WERI-Rb-1 (cell line): ENCODE data around the gene ABI3BP.

ENCODE experiments used
- DNase-seq: peaks from one replicate; pipeline ENCODE4 v3.0.0-alpha.2; 2020
- H3K27ac ChIP-seq: fragments of 250-450 bp; sonication (Bioruptor Pico); 2 replicates; pipeline ENCODE4 v1.5.1; 2020; ENCODE audit warnings: mild to moderate bottlenecking, moderate library complexity
- H3K27me3 ChIP-seq: fragments of 250-450 bp; sonication (Bioruptor Pico); 2 replicates; pipeline ENCODE4 v1.5.1; 2021; ENCODE audit warnings: mild to moderate bottlenecking, low read depth, moderate library complexity; ENCODE audit not compliant: insufficient read depth, severe bottlenecking
- H3K36me3 ChIP-seq: fragments of 250-450 bp; sonication (Bioruptor Pico); 2 replicates; pipeline ENCODE4 v1.5.1; 2020; ENCODE audit warnings: mild to moderate bottlenecking, moderate library complexity
- H3K4me3 ChIP-seq: 2 replicates; pipeline ENCODE4 v1.5.1; 2011; ENCODE audit warnings: low read depth, mild to moderate bottlenecking, control low read depth, low read length
- H3K9me3 ChIP-seq: fragments of 250-450 bp; sonication (Bioruptor Pico); 2 replicates; pipeline ENCODE4 v1.5.1; 2021; ENCODE audit warnings: mild to moderate bottlenecking, moderate library complexity; ENCODE audit not compliant: severe bottlenecking
- TF ChIP-seq, protein P1 (sequence below): IDR thresholded peaks from 2 replicates; pipeline ENCODE4 v1.5.1; 2011; ENCODE audit warnings: low read depth, mild to moderate bottlenecking, control low read depth, inconsistent platforms, low read length

Gene ABI3BP

DNA sequence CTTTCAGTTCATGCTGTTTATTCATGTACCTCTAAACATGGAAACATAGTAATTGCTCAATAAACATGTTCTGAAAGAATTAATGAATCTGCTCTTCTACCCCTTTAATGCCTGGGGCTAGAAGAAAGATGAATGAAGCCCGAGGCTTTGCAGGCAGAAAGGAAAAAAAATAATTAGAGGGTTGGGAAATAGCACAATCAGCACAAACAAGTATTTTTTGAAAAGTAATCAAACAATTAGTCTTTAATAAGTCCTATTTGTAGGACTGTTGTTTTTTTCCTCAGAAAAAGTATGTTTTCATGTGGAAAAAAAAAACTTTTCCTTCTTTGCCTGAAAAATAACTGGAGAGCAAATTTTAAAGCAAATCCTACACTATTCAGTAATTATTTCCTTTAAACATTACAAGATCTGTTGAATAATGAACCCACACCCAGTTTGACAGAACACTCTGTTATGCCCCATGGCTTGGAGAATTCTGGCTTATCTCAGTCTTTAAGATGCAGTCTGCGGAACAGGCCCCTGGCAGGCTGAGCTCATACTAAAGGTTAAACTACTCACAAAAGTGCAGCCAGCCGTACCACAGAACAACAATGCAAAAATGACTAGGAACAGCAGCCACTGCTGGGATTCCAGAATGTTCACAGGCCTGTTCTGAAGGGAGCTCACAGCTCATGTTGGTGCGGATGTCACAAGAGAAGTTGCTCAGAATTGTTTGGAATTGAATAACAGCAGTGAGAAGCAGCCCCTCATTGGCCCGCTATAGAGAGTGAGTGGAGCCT, 79.2 kb downstream of the ABI3BP start:
- H3K4me3 ChIP-seq, result no peak overlapping the region
- TF ChIP-seq, protein P1, sequence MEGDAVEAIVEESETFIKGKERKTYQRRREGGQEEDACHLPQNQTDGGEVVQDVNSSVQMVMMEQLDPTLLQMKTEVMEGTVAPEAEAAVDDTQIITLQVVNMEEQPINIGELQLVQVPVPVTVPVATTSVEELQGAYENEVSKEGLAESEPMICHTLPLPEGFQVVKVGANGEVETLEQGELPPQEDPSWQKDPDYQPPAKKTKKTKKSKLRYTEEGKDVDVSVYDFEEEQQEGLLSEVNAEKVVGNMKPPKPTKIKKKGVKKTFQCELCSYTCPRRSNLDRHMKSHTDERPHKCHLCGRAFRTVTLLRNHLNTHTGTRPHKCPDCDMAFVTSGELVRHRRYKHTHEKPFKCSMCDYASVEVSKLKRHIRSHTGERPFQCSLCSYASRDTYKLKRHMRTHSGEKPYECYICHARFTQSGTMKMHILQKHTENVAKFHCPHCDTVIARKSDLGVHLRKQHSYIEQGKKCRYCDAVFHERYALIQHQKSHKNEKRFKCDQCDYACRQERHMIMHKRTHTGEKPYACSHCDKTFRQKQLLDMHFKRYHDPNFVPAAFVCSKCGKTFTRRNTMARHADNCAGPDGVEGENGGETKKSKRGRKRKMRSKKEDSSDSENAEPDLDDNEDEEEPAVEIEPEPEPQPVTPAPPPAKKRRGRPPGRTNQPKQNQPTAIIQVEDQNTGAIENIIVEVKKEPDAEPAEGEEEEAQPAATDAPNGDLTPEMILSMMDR, result no peak
- H3K27me3 ChIP-seq, result no peaks in the 10 kb centered on the region
- H3K36me3 ChIP-seq, result no peaks in the 10 kb centered on the region
- DNase-seq, result no peak
- no peak overlapping the region for H3K27ac ChIP-seq
- H3K9me3 ChIP-seq, result no peaks in the 10 kb centered on the region

DNA sequence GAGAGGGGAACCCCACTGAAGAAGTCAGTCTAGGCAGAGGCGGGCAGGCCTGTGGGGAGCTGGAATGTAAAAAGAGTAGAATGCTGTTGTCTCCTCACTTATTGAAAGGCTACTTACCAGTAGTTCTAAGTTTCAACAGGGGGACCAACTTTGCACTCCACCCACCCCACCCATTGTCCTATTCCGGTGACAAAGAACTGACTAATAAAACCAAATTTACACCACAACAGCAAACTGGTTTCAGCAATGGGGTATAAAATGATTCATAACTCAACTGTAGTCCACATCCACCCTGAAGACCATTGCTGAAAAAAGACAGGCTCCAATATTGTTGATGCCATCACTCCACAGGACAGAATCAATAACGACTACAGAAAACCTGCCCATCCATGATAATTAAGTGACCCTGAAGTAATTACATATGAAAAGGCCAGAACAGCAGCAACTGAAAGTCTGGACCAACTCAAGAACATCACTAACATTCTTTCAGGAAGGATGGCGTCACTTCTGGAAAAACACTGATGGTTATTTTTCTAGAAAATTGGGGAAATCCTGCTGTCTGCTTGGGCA, 80.2 kb downstream of the ABI3BP start:
- Histone ChIP-seq H3K27ac (no peak overlapping the region), H3K4me3 (no peak overlapping the region), H3K27me3 (no peaks in the 10 kb centered on the region), H3K9me3 (no peaks in the 10 kb centered on the region), H3K36me3 (no peaks in the 10 kb centered on the region)
- no peak for DNase-seq
- TF ChIP-seq, protein P1, result no peak

DNA sequence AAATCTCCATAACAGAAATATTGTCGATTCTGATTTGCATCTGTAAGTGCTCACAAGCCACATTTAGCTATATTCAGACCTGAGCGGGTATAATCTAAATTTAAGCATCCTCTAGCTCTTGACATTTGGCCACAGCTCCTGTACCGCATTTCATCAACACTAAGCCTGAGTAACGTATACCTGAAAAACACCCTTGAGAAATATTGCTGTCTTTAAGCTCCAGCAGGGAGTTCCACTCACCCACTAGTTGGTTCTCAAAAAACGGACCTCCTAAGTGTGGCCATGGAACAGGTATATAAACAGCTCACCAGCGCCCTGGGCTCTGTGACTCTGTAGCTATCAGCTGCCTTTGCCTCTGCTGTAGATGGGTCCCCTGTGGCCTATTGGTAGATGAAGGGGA, 80.7 kb downstream of the ABI3BP start:
- no peak for DNase-seq
- Histone ChIP-seq H3K27ac (no peak overlapping the region), H3K36me3 (no peaks in the 10 kb centered on the region), H3K9me3 (no peaks in the 10 kb centered on the region), H3K27me3 (no peaks in the 10 kb centered on the region), H3K4me3 (no peak overlapping the region)
- TF ChIP-seq, protein P1, result no peak

DNA sequence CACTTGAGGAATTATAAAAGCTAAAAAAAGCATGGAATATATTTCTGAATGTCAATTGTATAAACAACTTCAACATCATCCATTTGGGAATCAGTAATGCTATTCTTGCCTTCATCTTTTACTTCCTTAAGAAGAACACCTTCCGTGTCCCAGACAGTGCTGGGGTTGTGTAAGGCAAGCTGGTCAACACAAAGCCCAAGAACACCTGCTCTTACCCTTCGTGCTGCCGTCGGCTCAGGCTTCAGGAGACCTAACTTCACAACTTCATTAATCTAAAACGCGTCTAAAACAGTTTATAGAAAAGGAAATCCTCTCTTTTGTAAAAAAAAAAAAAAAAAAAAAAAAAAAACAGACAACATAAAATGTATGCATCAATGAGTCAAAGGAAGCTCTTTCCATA, 81.3 kb downstream of the ABI3BP start:
- TF ChIP-seq, protein P1, result no peak
- H3K27me3 ChIP-seq, result no peaks in the 10 kb centered on the region
- DNase-seq, result no peak

DNA sequence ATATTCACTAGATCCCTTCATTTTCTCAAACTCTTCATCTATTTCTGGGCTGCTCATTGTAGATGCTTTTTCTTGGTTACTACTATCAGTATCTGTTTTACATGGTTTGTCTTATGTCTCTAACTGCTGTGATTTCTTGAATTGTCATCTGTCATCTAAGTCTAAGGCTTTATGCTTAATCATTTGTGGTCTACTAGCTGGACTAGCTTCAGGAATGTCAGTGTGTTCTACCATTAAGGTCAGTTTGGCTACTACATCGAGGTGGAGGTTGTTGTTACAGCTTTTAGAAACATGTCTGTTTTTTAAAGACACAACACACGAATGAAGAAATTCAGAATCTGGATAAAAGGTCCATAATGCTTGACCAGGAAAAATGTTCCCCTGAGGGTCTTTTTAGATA, 82.2 kb downstream of the ABI3BP start:
- Histone ChIP-seq H3K36me3 (no peaks in the 10 kb centered on the region), H3K27ac (no peak overlapping the region), H3K9me3 (no peaks in the 10 kb centered on the region), H3K4me3 (no peak overlapping the region), H3K27me3 (no peaks in the 10 kb centered on the region)
- TF ChIP-seq, protein P1, result no peak
- no peak for DNase-seq

More for the DNA sequence above, 81.3 kb downstream of the ABI3BP start:
- no peak overlapping the region for H3K27ac ChIP-seq
- H3K9me3 ChIP-seq, result no peaks in the 10 kb centered on the region
- no peak overlapping the region for H3K4me3 ChIP-seq
- no peaks in the 10 kb centered on the region for H3K36me3 ChIP-seq

DNA sequence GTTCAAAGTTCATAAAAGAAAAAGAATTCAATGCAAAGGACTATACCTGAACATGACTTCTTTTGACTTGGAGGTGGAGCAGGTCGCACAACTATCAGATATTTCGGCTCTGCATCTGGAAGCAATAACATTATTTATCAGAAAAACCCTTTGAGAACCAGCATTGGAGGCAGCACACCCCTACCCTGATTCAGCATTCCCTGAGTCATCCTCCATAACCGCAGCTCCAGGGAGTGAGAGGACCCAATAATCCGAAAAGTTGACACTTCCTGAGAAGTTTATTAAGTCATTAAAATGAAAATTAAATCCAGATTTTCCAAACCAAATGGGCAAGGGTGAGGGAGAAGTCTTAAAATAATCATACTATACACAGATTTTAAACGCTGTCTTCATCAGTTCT, 90.6 kb downstream of the ABI3BP start:
- Histone ChIP-seq H3K36me3 (no peaks in the 10 kb centered on the region), H3K27me3 (no peaks in the 10 kb centered on the region), H3K27ac (no peak overlapping the region), H3K4me3 (no peak overlapping the region), H3K9me3 (no peaks in the 10 kb centered on the region)
- no peak for DNase-seq
- TF ChIP-seq, protein P1, result no peak
